ENCODE measurements around the gene MYO7A.

The MYO7A gene

DNA sequence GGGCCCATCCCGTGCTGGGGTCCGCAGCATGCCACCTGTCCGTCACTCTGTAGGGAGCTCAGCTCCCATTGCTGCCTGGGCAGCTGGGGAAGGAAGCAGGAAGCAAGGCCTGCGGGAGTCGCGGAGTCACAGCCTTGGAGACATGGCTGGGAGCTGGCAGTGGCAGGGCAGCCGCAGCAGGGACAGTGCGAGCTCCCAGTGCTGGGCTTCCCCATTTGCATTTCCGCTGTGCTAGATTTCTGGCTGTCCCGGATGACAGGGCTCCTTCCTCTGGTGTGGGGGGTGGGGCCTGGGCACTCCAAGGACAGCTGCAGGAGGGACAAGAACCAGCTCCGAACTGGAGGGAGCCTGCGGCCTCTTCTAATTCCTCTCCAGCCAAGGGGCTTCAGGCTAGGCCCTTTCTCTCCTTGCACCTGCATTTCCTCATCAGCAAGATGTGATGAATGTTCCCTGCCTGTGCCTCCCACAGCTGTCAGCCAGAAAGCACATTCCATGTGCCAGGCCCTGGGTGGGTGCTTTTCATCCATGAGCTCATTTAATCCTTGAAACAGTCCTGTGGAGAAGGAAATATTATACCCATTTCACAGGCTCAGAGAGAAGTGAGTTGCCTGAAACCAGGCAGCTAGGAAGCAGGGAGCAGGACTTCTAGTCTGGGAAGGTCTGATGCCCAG lies 48.0 kb downstream of the MYO7A start:
- no peaks in the 10 kb centered on the region for H3K9me3 ChIP-seq (ENCODE audit: severe bottlenecking)
- no peaks in the 10 kb centered on the region for H3K27me3 ChIP-seq (ENCODE audit: insufficient read depth, low read depth, severe bottlenecking)
- TF ChIP-seq, protein P1, sequence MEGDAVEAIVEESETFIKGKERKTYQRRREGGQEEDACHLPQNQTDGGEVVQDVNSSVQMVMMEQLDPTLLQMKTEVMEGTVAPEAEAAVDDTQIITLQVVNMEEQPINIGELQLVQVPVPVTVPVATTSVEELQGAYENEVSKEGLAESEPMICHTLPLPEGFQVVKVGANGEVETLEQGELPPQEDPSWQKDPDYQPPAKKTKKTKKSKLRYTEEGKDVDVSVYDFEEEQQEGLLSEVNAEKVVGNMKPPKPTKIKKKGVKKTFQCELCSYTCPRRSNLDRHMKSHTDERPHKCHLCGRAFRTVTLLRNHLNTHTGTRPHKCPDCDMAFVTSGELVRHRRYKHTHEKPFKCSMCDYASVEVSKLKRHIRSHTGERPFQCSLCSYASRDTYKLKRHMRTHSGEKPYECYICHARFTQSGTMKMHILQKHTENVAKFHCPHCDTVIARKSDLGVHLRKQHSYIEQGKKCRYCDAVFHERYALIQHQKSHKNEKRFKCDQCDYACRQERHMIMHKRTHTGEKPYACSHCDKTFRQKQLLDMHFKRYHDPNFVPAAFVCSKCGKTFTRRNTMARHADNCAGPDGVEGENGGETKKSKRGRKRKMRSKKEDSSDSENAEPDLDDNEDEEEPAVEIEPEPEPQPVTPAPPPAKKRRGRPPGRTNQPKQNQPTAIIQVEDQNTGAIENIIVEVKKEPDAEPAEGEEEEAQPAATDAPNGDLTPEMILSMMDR (IDR thresholded peaks at IDR 0.05; ENCODE audit: low read depth, low read length) = no peak
- H3K4me3 ChIP-seq (ENCODE audit: low read depth, low read length) = no peak overlapping the region
- no peak for DNase-seq
- no peak overlapping the region for H3K27ac ChIP-seq
- peaks cover 80% of the 10 kb centered on the region for H3K36me3 ChIP-seq

DNA sequence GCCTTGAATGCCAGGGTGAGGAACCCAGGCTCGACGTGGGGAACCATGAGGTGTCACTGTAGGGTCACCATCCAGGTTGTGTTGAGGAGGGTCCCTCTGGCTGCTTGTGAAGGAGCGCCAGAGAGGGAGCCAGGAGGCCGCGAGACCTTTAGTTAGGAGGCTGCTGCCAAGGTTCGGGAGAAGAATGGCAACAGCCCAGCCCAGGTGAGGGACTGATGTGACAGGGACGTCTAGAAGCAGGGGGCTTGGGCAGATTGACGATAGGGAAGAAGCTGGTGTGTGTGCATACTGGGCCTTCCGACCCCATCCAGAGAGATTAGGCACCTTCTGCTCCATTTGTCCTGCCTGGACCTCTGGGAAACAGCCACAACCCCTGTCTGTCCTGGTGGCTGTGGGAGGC lies 49.0 kb downstream of the MYO7A start:
- H3K36me3 ChIP-seq = peaks cover 84% of the 10 kb centered on the region
- no peak overlapping the region for H3K4me3 ChIP-seq (ENCODE audit: low read depth, low read length)
- H3K9me3 ChIP-seq (ENCODE audit: severe bottlenecking) = no peaks in the 10 kb centered on the region
- no peaks in the 10 kb centered on the region for H3K27me3 ChIP-seq (ENCODE audit: insufficient read depth, low read depth, severe bottlenecking)
- TF ChIP-seq, protein P1 (IDR thresholded peaks at IDR 0.05; ENCODE audit: low read depth, low read length) = no peak
- H3K27ac ChIP-seq = no peak overlapping the region
- DNase-seq = no peak

DNA sequence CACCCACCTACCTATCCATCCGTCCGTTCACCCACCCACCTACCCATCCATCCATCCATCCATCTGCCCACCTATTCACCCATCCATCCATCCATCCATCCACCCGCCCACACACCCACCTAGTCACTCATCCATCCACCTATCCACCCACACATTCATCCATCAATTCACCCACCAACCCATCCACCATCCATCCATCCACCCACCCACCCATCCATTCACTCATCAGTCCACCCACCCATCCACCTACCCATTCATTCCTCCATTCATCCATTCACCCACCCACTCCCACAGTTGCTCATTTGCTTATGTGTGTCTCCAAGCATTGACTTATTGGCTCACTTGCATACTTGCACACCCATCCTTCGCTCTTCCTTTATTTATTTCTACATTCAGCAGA lies 50.1 kb downstream of the MYO7A start:
- Histone ChIP-seq H3K4me3 (ENCODE audit: low read depth, low read length) (no peak overlapping the region), H3K27ac (no peak overlapping the region), H3K36me3 (peaks cover 87% of the 10 kb centered on the region), H3K27me3 (ENCODE audit: insufficient read depth, low read depth, severe bottlenecking) (no peaks in the 10 kb centered on the region), H3K9me3 (ENCODE audit: severe bottlenecking) (no peaks in the 10 kb centered on the region)
- TF ChIP-seq, protein P1 (IDR thresholded peaks at IDR 0.05; ENCODE audit: low read depth, low read length) = no peak
- DNase-seq = no peak

DNA sequence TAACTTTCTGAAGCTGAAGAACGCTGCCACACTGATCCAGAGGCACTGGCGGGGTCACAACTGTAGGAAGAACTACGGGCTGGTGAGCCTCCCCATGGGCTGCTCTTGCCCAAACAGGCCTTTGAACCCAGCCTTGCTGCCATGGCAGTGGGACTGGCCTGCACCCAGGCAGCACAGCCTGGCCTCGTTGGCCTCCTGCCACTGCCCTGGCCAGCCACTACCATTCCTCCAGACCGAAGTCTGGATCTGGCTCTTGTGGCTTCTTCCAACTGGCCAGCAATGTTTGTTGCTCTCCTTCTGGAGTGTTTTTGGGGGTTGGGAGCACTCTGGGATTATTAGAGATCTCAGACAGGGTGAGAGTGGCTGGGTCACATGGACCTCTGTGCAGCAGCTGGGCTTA lies 51.0 kb downstream of the MYO7A start:
- TF ChIP-seq, protein P1 (IDR thresholded peaks at IDR 0.05; ENCODE audit: low read depth, low read length) = no peak
- no peak overlapping the region for H3K4me3 ChIP-seq (ENCODE audit: low read depth, low read length)
- H3K27me3 ChIP-seq (ENCODE audit: insufficient read depth, low read depth, severe bottlenecking) = no peaks in the 10 kb centered on the region
- H3K9me3 ChIP-seq (ENCODE audit: severe bottlenecking) = no peaks in the 10 kb centered on the region
- H3K36me3 ChIP-seq = peaks cover 93% of the 10 kb centered on the region
- peak overlapping the region; percentile 39; the same call in 1 of the 2 replicates for H3K27ac ChIP-seq
- peak; percentile 44 for DNase-seq

DNA sequence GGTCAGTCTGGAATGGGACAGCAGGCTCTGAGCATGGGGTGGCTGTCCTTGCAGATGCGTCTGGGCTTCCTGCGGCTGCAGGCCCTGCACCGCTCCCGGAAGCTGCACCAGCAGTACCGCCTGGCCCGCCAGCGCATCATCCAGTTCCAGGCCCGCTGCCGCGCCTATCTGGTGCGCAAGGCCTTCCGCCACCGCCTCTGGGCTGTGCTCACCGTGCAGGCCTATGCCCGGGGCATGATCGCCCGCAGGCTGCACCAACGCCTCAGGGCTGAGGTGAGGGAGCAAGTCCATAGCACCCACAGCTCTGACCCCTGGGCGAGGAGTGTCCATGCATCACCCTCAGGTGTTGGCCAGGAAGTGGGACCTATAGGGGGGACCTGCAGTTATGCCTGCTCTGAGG lies 51.6 kb downstream of the MYO7A start:
- H3K27me3 ChIP-seq (ENCODE audit: insufficient read depth, low read depth, severe bottlenecking) = no peaks in the 10 kb centered on the region
- DNase-seq = no peak
- H3K4me3 ChIP-seq (ENCODE audit: low read depth, low read length) = no peak overlapping the region
- no peaks in the 10 kb centered on the region for H3K9me3 ChIP-seq (ENCODE audit: severe bottlenecking)
- TF ChIP-seq, protein P1 (IDR thresholded peaks at IDR 0.05; ENCODE audit: low read depth, low read length) = no peak
- H3K27ac ChIP-seq = no peak overlapping the region; the same call in 1 of the 2 replicates
- H3K36me3 ChIP-seq = peaks cover 93% of the 10 kb centered on the region

DNA sequence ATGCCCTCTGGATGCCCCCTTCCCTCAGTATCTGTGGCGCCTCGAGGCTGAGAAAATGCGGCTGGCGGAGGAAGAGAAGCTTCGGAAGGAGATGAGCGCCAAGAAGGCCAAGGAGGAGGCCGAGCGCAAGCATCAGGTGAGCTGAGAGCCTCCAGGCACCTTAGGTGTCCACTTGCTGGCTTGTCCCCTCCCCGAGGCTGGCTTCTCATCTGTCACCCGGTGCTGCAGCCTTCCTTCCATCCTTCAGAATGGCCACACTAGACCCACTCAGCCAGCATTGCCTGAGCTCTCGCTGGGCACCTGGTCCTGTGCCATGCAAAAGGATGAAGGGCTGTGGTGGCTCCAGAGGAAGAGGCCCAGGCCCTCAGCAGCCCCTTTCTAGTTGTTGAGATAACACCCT lies 52.3 kb downstream of the MYO7A start:
- Histone ChIP-seq H3K4me3 (ENCODE audit: low read depth, low read length) (no peak overlapping the region), H3K27ac (no peak overlapping the region), H3K27me3 (ENCODE audit: insufficient read depth, low read depth, severe bottlenecking) (no peaks in the 10 kb centered on the region), H3K36me3 (peaks cover 93% of the 10 kb centered on the region), H3K9me3 (ENCODE audit: severe bottlenecking) (no peaks in the 10 kb centered on the region)
- no peak for DNase-seq
- TF ChIP-seq, protein P1 (IDR thresholded peaks at IDR 0.05; ENCODE audit: low read depth, low read length) = no peak

Measured in WERI-Rb-1 (cell line).